ENCODE measurements around the gene CRACR2B.

Gene CRACR2B

DNA sequence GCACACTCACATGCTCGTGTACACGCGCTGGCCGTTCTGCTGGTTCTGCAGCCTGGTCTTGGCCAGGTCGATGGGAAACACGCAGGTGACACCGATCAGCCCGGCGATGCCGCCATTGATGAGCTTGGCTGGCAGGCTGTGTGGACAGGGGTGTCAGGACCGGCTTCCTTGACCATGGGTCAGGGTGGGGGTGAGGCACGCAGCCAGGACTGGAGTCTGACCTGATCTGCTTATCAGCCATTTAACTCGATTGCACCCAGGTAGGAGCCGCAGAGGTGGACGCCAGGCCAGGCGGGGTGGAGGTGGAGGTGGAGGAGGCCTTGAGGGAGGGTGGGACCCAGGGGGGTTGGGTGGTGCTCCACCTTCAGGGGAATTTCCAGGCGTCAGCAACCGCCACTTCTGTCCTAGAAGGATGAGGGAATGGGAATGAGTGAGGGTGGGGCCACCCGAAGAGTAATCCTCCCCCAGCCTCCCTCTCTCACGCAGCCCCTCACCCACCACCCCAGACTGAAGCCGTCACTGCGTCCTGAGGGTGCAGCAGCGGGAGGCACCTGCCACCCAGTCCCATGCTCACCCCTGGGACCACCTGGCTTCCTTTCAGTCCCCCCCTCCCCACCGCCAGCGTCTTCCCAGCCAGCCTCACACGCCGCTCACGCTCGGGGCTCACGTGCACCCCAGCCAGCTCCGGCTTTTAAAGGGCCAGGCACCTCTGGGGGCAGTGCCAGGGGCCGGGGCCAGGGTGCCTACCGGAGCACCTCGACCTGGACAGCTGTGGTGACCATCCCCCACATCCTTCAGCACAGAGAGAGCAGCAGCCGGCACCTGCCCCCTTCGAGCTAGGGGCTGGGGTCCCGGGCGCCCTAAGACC, 32.7 kb upstream of the CRACR2B start:
- DNase-seq = peak in 15 of 58 donors; percentile 13 to 57 (median 45)

DNA sequence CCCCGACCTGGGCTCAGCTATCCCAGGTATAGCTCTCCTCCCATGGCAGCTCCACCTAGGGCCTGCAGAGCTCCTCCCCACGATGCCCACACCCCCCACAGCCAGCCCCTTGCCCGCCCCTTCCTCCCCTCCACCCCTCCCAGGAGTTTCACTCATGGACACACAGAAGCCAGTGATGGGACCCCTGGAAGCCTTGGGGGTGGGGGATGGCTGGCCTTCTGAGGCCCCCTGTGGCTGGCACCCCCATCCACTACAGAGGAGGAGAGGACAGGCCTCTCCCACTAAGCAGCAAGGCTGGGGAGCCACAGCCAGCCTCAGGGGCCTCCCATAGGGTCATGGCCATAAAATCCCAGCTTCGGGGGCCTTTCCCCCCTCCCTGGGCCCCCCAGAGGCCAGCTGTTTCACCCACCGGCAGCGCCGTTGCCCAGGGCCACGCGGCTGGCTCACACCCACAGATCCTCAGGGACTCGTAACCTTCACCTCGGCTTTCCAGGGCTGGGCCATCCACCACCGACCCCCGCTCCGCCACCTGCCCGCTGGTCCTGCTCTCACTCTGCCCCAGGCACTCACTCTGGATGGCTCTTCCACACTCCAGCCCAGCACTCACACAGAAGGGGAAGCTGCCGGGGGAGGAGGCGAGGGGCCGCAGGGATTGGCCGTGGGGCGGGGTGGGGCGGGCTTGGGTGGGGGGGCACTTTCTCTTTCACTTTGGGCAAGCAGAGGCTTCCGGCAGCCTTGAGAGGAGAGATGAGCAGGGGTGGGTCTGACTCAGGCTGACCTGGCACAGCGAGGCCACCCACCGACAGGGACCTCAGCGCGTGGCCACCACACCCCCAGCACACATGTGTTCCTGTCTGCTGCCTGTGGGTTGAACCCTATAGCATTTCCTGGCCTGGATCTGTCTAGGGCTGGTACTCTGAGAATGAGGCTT, 31.8 kb upstream of the CRACR2B start:
- DNase-seq = peak in 39 of 58 donors; percentile 25 to 71 (median 50)

DNA sequence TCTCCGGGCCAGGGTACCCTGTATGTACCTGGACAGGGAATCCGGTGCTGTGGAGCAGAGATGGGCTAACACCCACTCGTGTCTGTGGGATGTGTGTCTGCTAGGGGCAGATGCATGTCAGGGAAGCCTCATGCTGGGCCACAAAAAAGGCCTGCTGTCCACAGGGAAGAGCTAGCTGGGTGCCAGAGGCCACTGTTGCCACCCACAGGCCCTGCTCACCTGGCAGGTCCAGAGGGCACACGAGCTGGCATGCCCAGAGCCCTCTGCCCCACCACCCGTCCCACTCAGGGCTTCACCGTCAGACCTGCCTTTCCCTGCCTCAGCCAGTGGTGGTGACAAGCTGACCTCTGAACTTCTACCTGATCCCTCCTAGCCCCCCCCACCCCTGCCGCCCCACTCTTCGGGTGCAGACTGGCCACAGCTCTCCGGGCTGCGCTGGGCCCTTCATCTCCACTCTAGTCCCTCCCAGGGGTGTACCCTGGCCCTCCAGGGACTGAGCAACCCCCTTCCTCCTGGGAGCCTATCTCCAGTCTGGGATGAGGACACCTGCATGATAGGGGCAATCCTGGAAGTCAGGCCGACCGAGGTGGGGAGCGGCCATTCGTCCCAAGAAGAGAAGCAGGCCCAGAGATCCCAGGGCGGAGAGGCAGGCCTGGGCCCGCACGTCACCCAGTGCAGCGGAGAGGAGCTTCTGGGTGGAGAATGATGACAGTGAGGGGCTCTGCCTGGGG, 31.0 kb upstream of the CRACR2B start:
- no peak for DNase-seq

DNA sequence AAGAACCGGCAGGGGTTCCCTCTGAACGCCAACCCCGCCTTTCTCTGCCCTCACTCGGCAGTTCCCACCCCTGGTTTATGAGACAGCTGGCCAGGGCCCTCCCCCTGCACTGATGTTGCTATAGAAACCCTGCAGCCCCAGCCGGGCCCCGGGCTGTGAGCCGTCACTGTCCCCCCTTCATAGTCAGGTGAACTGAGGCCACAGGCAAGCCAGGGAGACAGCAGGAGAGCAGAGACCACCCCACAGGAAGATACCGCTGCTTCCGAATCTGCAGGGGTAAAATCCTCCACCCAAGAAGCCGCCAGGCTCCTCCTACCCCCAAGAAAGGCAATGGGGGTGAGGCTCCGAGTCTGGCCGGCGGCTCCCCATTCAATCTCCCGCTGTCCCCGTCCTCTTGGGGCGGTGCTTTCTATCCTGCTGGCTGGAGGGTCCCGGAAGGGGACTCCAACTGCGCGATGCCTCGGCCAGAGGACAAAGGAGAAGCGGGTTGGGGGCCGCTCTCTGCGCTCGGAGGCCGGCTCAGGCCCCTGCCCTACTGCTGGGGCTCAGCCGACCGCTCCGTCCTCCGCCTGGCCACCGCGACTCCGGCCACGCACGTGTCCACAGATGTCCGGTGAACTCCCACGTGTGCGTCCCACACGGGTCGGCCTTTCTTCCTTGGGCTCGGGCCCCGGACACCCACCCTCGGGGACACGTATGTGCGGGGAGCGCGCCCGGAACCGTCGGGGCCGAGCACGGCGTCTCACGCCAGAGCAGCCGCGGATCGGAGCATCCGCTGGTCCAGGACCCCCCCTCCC, 30.2 kb upstream of the CRACR2B start:
- peak in 55 of 58 donors; percentile 19 to 91 (median 76) for DNase-seq

DNA sequence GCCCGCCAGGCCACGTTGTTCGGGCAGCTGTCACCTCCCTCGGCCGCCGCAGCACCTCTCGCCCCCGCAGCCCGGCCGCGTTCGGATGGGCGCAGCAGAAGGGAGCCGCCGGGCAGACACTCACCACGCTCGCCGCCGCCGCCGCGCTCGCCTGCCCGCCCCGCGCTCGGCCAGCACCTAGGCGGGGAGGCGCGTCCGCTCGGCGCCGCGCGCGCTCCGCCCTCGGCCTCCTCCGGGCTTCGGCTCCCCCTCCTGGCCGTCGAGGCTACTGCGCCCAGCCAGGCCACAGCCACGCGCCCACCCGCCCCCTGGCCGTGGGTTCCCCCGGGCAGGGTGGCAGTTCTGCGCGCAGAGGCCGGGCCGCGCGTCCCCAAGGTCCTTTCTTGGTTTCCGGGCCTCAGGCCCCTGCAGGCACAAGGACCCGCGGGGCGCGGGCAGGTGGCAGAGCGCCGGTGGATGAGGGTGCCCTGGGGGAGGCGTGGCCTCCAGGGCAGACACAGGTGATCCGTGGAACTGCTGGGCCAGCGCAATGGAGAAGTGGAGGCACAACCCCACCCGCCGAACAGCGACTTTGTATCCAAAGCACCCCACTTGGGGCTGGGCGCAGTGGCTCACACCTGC, 29.5 kb upstream of the CRACR2B start, which contains the start of gene SLC25A22:
Gene SLC25A22, minus strand, starts transcription at position 189 of the 621 bp plus-strand sequence. CDS start 3,275 bp downstream, outside the sequence.
- peak in 52 of 58 donors; percentile 36 to 85 (median 72) for DNase-seq

DNA sequence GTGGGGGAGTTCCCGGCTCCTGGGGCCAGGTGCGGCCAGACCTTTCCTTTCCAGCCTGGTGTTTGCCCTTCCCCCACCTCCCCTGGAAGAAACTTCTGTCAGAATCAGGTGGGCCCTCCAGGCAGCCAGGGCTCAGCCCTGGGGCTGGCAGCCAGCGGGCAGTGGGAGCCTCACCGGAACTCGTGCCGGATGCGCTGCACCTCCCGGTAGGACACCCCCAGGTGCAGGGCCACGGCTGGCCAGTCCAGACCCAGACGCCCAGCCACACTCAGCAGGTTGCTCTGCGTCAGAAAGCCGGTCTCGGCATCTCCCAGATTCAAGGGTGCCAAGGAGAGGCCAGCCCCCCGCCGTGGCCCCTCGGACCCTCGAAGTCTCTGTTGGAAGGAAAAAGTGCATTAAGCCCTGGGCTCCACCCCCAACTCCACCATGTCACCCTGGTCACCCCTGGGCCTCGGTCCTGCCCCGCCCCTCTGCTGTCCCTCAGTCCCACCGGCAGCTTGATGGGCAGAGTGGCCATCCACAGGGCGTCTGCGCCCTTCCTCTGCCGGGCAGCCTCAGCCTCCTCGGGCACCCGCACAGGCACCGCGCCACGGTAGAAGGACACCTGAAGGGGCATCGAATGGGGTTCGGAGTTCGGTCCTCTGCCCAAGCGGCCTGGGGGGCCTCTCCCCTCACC, 27.9 kb upstream of the CRACR2B start:
- no peak for DNase-seq

DNA sequence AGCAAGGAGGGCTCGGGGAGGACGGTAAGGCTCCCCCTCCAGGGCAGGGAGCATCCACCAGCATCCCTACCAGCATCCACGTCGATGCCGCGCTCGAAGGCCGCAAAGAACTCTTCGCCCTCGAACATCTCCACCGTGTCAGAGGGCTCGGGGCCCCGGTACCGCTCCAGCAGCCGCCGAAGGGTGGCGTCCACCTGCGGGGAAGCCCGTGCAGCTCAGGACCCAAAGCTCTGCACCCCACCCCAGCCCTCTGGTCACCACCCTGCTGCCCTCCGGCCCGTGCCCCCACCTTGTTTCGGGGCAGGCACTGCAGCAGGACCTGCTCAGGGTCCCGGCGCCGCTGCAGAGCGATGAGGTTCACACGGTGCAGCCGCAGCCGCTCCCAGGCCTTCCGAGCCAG, 27.2 kb upstream of the CRACR2B start:
- DNase-seq = no peak

DNA sequence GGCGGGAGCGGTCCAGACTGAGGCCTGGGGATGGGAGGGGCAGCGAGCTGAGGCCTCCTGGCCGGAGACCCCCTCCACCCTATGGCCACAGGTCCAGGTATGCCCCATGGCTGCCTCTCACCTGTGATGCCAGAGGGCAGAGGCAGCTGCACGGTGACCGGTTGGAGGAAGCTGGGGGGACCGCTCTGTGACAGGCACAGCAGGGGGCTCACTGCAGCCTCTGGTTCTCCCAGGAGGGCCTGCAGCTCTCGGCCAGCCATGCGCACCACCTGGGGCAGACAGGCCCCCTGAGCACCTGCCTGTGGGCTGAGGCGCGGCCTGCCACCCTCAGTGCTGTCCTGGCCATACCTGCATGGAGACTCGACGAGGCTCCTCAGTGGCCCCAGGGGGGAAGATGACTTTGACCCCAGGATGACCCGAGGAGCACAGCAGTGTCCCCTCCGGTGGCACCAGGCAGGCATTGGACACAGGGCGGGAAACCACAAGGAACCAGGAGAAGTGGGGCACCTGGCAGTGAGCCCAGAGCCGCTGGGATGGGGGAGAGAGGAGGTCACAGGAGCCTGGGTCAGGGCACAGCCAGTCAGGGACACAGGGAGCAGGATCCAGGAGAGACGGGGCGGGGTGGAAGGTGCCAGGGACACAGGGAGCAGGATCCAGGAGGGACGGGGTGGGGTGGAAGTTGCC, 26.5 kb upstream of the CRACR2B start:
- DNase-seq = no peak

DNA sequence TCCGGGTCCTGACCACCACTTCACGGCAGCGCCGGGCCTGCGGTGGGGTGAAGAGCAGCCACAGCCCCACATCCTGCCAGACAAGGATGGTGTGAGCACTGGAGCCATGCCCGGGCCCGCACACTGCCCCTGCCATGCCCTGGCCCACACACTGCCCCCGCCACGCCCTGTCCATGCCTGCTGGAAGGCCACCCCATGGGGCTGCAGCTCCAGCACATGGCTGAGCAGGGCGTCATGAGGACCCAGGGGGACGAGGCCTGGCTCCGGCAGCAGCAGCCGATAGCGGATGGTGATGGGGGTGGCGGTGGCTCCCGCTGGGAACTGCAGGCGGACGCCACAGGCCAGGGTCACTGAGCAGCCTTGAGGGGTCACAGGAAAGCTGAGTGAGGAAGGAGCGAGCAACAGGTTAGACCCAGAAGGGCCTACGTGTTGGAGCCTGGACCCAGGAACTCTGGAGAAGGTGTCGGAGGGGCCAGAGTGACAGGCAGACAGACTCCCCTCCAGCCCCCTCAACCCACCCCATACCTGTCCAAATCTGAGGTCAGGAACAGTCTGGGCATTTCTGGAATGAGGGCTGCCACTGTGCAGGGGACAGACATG, 25.6 kb upstream of the CRACR2B start:
- no peak for DNase-seq

DNA sequence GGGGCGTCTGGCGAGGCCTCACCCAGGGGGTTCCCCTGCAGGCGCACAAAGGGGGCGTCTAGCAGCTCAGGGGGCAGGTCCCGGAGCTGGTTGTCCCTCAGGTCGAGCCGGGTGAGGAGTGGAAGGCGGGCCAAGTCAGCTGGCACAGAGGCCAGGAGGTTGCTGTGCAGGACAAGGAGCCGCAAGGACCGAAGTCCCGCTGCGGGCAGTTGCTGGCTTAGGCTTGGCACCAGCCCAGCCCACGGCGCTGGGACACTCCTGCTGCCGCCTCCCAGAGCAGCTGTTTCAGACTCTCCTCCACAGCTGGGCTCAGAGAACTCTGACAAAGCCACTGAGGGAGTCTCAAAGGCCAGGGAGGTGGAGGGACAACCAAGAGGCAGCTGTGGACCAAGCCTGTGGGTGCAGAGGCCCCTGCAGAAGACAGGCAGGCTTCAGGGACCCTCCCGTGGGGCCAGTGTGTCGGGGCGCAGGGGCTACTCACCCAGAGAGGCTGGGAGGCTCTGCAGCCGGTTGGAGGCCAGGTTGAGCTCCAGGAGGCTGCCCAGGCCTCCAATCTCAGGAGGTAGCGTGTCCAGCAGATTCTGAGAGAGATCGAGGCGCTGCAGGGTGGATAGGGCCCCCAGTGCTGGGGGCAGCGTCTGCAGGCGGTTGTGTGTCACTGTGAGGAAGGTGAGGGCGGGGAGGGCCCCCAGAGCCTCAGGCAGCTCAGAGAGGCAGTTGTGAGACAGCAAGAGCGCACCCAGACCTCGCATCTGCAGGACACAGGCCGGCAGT, 24.8 kb upstream of the CRACR2B start:
- no peak for DNase-seq

DNA sequence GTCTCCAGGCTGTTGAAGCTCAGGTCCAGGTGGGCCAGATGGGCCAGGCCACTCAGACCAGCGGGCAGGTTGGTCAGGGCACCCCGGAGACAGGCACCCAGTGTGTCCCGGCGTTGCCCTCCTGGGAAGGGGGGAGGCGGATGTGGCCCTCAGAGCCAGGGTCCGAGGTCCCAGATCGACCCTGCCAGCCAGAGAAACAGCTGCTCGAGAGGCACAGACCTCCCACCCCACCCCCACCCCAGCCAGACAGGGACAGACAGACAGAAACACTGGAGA, 24.3 kb upstream of the CRACR2B start:
- DNase-seq = no peak

DNA sequence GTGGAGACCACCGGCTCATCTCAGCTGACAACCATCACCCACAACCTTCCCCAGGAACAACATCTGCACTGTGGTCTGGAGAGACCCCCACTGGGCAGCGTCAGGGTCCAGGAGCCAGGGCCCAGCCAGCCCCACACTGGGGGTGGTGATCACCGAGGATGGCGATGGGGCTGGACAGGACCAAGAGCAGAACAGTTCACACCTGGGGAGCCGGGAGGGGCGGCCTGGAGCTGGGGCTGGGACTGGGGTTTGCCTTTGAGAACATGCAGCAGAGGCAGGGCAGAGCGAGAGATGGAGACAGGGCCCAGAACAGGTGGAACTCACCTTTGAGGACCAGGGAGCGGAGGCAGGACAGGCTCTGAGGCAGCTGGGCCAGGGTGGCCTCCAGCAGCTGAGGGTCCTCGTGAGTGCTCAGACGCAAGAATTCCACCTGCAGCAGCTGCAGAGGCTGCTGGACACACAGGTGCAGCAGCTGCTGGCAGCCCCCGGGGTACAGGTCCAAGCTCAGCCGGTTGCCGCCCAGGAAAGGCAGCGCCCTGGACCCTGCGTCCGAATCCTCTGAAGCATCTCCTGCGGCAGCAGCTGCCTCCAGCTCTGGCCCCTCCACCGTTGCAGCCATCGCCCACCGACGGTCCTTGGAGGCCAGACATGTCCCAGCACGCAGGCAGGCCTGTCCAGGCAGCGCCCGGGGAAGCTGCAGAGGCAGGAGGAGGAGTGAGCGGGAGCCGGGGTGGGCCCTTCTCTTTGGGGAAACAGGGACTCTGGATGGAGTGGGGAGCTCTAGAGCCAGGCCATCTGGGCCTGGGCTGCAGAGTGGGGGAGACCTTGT, 23.7 kb upstream of the CRACR2B start:
- no peak for DNase-seq

DNA sequence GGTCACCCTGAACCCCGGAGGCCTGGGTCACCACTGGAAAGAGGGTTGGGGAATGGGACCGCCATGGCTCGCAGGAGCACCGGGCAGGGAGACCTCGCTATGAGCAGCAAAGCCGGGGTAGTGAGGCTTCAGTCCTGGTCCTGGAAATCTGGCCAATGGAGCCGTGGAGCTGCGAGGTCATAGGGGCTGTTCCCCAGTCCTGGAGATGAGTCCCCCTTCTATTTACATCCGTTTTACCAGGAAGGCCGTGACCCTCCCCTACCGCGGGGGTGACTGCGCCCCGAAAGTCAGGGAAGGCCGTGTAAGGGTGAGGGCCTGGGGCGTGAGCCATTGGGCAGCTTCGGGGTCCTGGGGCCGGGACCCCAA, 23.1 kb upstream of the CRACR2B start:
- DNase-seq = no peak

DNA sequence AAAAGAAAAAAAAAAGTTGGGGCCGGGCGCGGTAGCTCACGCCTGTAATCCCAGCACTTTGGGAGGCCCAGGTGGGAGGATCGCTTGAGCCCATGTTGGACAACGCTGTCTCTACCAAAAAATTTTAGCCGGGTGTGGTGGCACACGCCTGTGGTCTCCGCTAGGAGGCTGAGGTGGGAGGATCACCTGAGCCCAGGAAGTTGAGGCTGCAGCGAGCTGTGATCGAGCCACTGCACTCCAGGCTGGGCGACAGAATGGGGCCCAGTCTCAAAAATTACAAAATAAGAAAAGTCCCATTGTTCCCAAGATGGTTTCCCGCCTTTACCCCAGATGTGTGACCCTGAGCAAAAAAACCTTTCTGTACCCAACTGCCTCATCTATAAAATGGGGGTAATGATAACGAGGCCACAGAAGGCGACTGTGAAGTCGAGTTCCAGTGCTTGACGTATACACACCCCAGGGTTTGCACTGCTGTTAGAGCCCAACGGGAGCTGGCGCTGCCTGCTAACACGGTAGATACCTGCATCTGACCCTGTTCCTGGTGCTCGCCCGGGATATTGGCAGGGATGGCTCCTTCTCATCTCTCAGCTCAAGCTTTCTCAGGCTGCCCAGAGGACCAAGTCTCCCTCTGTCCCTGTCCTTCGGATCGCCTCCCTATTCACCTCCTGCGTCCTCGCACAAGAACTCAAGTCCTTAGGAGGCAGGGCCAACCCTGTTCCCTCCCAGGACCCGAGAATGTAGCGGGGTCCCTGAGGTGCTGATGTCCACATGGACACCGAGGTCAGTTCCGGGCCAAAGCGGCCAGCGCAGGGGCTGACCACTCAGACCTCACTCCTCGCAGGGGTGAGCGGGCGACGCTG, 19.1 kb upstream of the CRACR2B start:
- peak in 4 of 58 donors; percentile 78 to 82 (median 82) for DNase-seq

DNA sequence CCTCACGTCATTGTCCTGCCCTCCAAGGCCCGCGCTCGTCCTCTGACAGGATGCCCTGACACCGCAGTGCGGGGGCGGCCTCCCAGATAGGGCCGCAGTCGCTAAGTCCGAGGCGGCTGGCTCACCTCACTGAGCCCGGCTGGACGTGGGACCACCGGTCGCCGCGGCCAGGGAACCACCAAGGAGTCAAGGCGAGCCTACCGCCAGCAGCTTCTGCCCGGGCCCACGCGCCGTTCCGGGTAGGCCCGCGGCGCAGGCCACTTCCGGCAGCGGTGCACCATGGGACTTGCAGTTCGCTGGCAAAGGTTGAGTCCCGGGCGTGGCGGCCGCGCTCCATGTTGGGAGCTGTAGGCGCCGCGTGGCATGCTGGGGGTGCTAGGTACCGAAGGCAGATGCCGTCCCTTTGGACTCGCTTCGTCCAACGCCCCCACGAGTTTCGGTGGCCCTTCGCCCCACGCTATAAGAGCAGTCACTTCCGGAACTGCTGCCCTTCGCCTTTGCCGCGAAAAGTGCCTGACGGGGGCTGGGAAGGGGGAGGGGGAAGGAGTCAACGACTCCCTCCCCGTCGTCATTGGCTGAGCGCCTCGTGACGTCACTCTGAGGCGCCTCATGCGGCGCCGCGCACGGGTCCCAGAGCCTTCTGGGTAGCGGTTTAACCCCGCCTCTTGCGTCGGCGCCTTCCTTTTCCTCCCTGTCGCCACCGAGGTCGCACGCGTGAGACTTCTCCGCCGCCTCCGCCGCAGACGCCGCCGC, 18.3 kb upstream of the CRACR2B start, which contains the start of gene RPLP2:
Gene RPLP2, plus strand, starts transcription at position 681 of the 753 bp plus-strand sequence. CDS start 268 bp downstream, outside the sequence.
- DNase-seq = peak; percentile 80 to 100 (median 97)
